HEK293 (cell line): ENCODE data around the gene RHOU.

Source experiments
- GLIS1 ChIP-seq: fragments of 450-650 bp; formaldehyde crosslinking; IDR thresholded peaks from 2 replicates; pipeline ENCODE4 v1.5.1; 2016; ENCODE audit warnings: missing biosample characterization, missing genetic modification characterization
- IKZF3 ChIP-seq: fragments of 450-650 bp; IDR thresholded peaks from 2 replicates; pipeline ENCODE4 v1.5.0; 2018; ENCODE audit warnings: missing biosample characterization, mild to moderate bottlenecking, missing genetic modification characterization, moderate library complexity
- PRDM10 ChIP-seq: fragments of 450-650 bp; formaldehyde crosslinking; IDR thresholded peaks from 2 replicates; pipeline ENCODE4 v1.5.1; 2016; ENCODE audit warnings: missing biosample characterization, missing genetic modification characterization
- REST ChIP-seq: fragments of 450-650 bp; formaldehyde crosslinking; IDR thresholded peaks from 2 replicates; pipeline ENCODE4 v1.5.1; 2016; ENCODE audit warnings: missing biosample characterization, missing genetic modification characterization
- SETDB1 ChIP-seq: IDR thresholded peaks from one replicate; pipeline ENCODE4 v1.6.1; 2017; ENCODE audit warnings: mild to moderate bottlenecking, low read length, moderate library complexity, mixed read lengths; ENCODE audit not compliant: insufficient read length
- TSHZ1 ChIP-seq: fragments of 450-650 bp; formaldehyde crosslinking; IDR thresholded peaks from 2 replicates; pipeline ENCODE4 v1.5.1; 2016; ENCODE audit warnings: missing biosample characterization, missing genetic modification characterization, borderline replicate concordance
- ZBTB10 ChIP-seq: fragments of 450-650 bp; formaldehyde crosslinking; IDR thresholded peaks from 2 replicates; pipeline ENCODE4 v1.5.1; 2016; ENCODE audit warnings: missing biosample characterization, missing genetic modification characterization
- ZBTB20 ChIP-seq: fragments of 450-650 bp; formaldehyde crosslinking; IDR thresholded peaks from 2 replicates; pipeline ENCODE4 v1.5.1; 2016; ENCODE audit warnings: missing biosample characterization, missing genetic modification characterization
- ZBTB21 ChIP-seq: fragments of 450-650 bp; formaldehyde crosslinking; IDR thresholded peaks from 2 replicates; pipeline ENCODE4 v1.5.1; 2017; ENCODE audit warnings: missing biosample characterization, missing genetic modification characterization
- ZFP69B ChIP-seq: fragments of 450-650 bp; formaldehyde crosslinking; IDR thresholded peaks from 2 replicates; pipeline ENCODE4 v1.5.1; 2016; ENCODE audit warnings: missing biosample characterization, missing genetic modification characterization
- ZNF16 ChIP-seq: fragments of 450-650 bp; formaldehyde crosslinking; IDR thresholded peaks from 2 replicates; pipeline ENCODE4 v1.5.1; 2016; ENCODE audit warnings: low read depth, missing biosample characterization, missing genetic modification characterization
- ZNF335 ChIP-seq: fragments of 450-650 bp; formaldehyde crosslinking; conservative IDR thresholded peaks from 2 replicates; pipeline ENCODE4 v1.5.1; 2016; ENCODE audit warnings: missing biosample characterization, missing genetic modification characterization
- ZNF488 ChIP-seq: fragments of 450-650 bp; formaldehyde crosslinking; IDR thresholded peaks from 2 replicates; pipeline ENCODE4 v1.5.1; 2016; ENCODE audit warnings: missing biosample characterization, missing genetic modification characterization
- ZNF561 ChIP-seq: fragments of 450-650 bp; IDR thresholded peaks from 2 replicates; pipeline ENCODE4 v1.5.1; 2018; ENCODE audit warnings: missing biosample characterization, missing genetic modification characterization, borderline replicate concordance
- ZNF600 ChIP-seq: fragments of 450-650 bp; formaldehyde crosslinking; IDR thresholded peaks from 2 replicates; pipeline ENCODE4 v1.5.1; 2016; ENCODE audit warnings: missing biosample characterization, missing genetic modification characterization
- ZNF610 ChIP-seq: fragments of 450-650 bp; formaldehyde crosslinking; IDR thresholded peaks from 2 replicates; pipeline ENCODE4 v1.5.1; 2016; ENCODE audit warnings: missing biosample characterization, missing genetic modification characterization, borderline replicate concordance
- ZNF629 ChIP-seq: fragments of 450-650 bp; formaldehyde crosslinking; IDR thresholded peaks from 2 replicates; pipeline ENCODE4 v1.5.1; 2017; ENCODE audit warnings: missing biosample characterization, missing genetic modification characterization
- ZNF645 ChIP-seq: fragments of 450-650 bp; formaldehyde crosslinking; IDR thresholded peaks from 2 replicates; pipeline ENCODE4; 2016; ENCODE audit warnings: missing biosample characterization, missing genetic modification characterization
- ZNF677 ChIP-seq: fragments of 450-650 bp; IDR thresholded peaks from 2 replicates; pipeline ENCODE4 v1.5.0; 2018; ENCODE audit warnings: missing biosample characterization, mild to moderate bottlenecking, missing genetic modification characterization, moderate library complexity
- ZNF768 ChIP-seq: fragments of 450-650 bp; formaldehyde crosslinking; IDR thresholded peaks from 2 replicates; pipeline ENCODE4 v1.5.1; 2018; ENCODE audit warnings: missing biosample characterization, mild to moderate bottlenecking, missing genetic modification characterization
- ZSCAN5A ChIP-seq: fragments of 450-650 bp; formaldehyde crosslinking; IDR thresholded peaks from 2 replicates; pipeline ENCODE4 v1.5.1; 2016; ENCODE audit warnings: missing biosample characterization, missing genetic modification characterization

Gene RHOU

GRCh38 chr1:228781161-228781808 is 46.0 kb downstream of the RHOU start (continued):
- TF ChIP-seq TSHZ1 (tag by site-specific recombination) (peak; percentile 97), ZNF16 (tag by site-specific recombination) (no peak), ZNF488 (tag by site-specific recombination) (0 out of 2 replicates have a peak, but pooled peaks have one; percentile 34), ZNF629 (tag by site-specific recombination) (peak; percentile 96), REST (tag by site-specific recombination) (peak; percentile 21; the same call in 1 of the 2 replicates), PRDM10 (peak; percentile 46; the same call in 1 of the 2 replicates), SETDB1 (no peak), ZNF335 (tag by site-specific recombination) (peak; percentile 52; the same call in 1 of the 2 replicates), ZNF677 (tag by site-specific recombination) (no peak), ZNF645 (0 out of 2 replicates have a peak, but pooled peaks have one; percentile 56), ZNF561 (no peak), ZNF610 (peak; percentile 93), ZNF768 (tag by site-specific recombination) (no peak), IKZF3 (tag by site-specific recombination) (peak; percentile 98), ZBTB20 (peak; percentile 54; the same call in 1 of the 2 replicates), ZBTB21 (peak; percentile 72), GLIS1 (peak; percentile 99), ZNF600 (peak; percentile 97), ZFP69B (tag by site-specific recombination) (peak; percentile 49; the same call in 1 of the 2 replicates), ZSCAN5A (peak; percentile 44; the same call in 1 of the 2 replicates), ZBTB10 (tag by site-specific recombination) (no peak)
